OCI-LY3 (cell line): ENCODE data around the gene SLC12A5.
"Not testable (repeated sequence)": the region's sequence is repeated elsewhere in the genome, so short reads cannot be mapped to it uniquely, and the experiment has no call there.

Source experiments
- H2AFZ ChIP-seq: fragments of 200-600, 300-600 bp; shearing (Covaris generic); 2 replicates; pipeline ENCODE4 v1.6.0; 2014; ENCODE audit warnings: antibody characterized with exemption, low read depth, low read length
- H3K27ac ChIP-seq: fragments of 200-600, 300-600 bp; sonication (generic); 2 replicates; pipeline ENCODE4 v1.5.1; 2014; ENCODE audit warnings: mild to moderate bottlenecking, low read length, moderate library complexity, mixed read lengths
- H3K27me3 ChIP-seq: fragments of 200-600, 300-600 bp; sonication (generic); 2 replicates; pipeline ENCODE4 v1.6.1; 2014; ENCODE audit warnings: low read depth, low read length, mixed read lengths
- H3K36me3 ChIP-seq: fragments of 200-600, 300-600 bp; sonication (generic); replicated peaks from 2 replicates; pipeline ENCODE3; 2014; ENCODE audit warnings: low read depth, low read length, mixed read lengths
- H3K4me1 ChIP-seq: fragments of 300-600, 200-600 bp; sonication (generic); 2 replicates; pipeline ENCODE4 v1.6.1; 2014; ENCODE audit warnings: low read length, mixed read lengths
- H3K4me2 ChIP-seq: fragments of 200-600, 300-600 bp; sonication (generic); 2 replicates; pipeline ENCODE4 v1.6.1; 2014; ENCODE audit warnings: low read length, mixed read lengths
- H3K4me3 ChIP-seq: fragments of 300-600, 200-600 bp; sonication (generic); 2 replicates; pipeline ENCODE4 v1.5.1; 2014; ENCODE audit warnings: antibody characterized with exemption, mild to moderate bottlenecking, low read length, moderate library complexity
- H3K79me2 ChIP-seq: fragments of 300-600, 200-600 bp; shearing (Covaris generic); 2 replicates; pipeline ENCODE4 v1.6.1; 2014; ENCODE audit warnings: mild to moderate bottlenecking, low read length, mixed read lengths
- H3K9ac ChIP-seq: fragments of 300-600, 200-600 bp; shearing (Covaris generic); 2 replicates; pipeline ENCODE4 v1.6.0; 2014; ENCODE audit warnings: mild to moderate bottlenecking, low read length, moderate library complexity
- H3K9me3 ChIP-seq: fragments of 200-600, 300-600 bp; shearing (Covaris generic); 2 replicates; pipeline ENCODE4 v1.6.1; 2014; ENCODE audit warnings: low read length, mixed read lengths; ENCODE audit not compliant: insufficient read depth
- H4K20me1 ChIP-seq: fragments of 200-600, 300-600 bp; sonication (generic); 2 replicates; pipeline ENCODE4 v1.6.1; 2016; ENCODE audit warnings: low read length, mixed read lengths; ENCODE audit not compliant: insufficient read depth
- EZH2phosphoT487 ChIP-seq: fragments of 200-600 bp; shearing (Covaris generic); IDR thresholded peaks from 2 replicates; pipeline ENCODE4 v1.6.1; 2018; ENCODE audit warnings: antibody characterized with exemption, mixed run types, low read depth
- TF ChIP-seq, protein P1 (sequence below): fragments of 200-600, 300-600 bp; sonication (generic); IDR thresholded peaks from 2 replicates; pipeline ENCODE4 v1.5.1; 2014; ENCODE audit warnings: antibody characterized with exemption, low read length, low read depth

Gene SLC12A5

DNA sequence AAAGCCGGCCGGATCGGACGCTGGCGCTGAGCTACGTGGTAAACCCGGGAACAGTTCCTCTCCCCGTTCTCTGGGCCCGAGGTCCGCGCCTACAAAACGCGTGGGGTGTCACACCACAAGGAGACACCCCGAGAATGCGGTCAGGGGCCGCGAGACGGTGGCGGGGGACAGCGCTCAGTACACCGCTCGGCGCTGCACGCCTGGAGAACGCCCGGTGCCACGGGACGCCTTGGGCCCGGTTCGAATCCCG is 60.1 kb downstream of the SLC12A5 start:
- no peaks in the 10 kb centered on the region for H3K9me3 ChIP-seq
- no peaks in the 10 kb centered on the region for H3K36me3 ChIP-seq
- H3K27ac ChIP-seq: peak overlapping the region; percentile 63
- peak overlapping the region; percentile 89 for H3K4me2 ChIP-seq
- H3K79me2 ChIP-seq: peaks cover 54% of the 10 kb centered on the region
- peaks cover 52% of the 10 kb centered on the region for H4K20me1 ChIP-seq
- peak overlapping the region; percentile 79 for H3K4me3 ChIP-seq
- TF ChIP-seq, protein P1, sequence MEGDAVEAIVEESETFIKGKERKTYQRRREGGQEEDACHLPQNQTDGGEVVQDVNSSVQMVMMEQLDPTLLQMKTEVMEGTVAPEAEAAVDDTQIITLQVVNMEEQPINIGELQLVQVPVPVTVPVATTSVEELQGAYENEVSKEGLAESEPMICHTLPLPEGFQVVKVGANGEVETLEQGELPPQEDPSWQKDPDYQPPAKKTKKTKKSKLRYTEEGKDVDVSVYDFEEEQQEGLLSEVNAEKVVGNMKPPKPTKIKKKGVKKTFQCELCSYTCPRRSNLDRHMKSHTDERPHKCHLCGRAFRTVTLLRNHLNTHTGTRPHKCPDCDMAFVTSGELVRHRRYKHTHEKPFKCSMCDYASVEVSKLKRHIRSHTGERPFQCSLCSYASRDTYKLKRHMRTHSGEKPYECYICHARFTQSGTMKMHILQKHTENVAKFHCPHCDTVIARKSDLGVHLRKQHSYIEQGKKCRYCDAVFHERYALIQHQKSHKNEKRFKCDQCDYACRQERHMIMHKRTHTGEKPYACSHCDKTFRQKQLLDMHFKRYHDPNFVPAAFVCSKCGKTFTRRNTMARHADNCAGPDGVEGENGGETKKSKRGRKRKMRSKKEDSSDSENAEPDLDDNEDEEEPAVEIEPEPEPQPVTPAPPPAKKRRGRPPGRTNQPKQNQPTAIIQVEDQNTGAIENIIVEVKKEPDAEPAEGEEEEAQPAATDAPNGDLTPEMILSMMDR: no peak
- no peak for TF ChIP-seq EZH2phosphoT487
- H3K4me1 ChIP-seq: peaks cover 35% of the 10 kb centered on the region
- no peak overlapping the region for H2AFZ ChIP-seq
- peak overlapping the region; percentile 78 for H3K9ac ChIP-seq
- no peaks in the 10 kb centered on the region for H3K27me3 ChIP-seq

DNA sequence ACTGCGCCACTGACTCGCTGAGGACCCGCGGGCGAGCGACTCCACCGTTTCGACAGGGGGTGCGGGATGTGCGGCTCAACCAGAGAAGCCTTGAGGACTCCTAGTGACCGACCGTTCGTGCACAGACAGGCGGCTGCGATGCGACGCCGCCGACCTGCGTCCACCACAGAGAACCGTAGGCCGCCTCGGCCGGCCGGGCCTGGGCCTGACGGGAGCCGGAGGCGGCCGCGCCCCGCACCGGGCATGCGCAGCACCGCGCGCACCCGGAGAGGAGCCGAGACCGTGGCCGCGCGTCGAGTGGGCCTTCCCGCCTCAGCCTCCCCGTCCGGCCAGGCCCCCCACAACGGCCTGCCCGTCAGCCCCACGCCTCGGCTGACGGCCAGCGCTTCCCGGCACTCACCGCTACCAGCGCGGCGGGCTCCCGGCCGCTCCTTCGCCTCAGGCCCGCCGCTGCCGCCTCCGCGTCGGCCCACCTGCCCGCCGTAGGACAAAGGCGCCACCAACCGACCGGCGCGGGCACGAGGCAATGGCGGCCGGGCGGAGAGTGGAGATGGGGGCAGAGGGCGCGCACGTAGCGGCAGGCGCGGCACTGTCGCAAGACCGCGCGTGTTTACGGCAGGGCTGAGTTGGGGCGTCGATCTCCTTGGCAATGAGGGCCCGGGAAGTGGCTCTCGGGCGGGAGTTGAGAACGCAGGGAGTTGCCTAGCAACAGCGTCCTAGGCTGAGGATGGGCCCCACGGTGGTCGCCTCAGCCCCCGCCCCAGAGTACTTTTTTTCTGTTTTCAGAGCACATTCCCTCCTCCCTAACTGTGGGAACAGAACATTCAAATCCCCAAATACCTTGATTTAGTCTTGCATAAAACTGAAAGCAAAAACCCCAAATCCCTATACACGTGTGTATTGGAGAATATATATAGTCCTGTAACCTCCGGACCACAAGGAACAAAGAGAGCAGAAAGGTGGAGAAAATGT is 60.7 kb downstream of the SLC12A5 start, which contains the start of gene NCOA5:
Gene NCOA5 (minus strand): TSS at position 546 of the 972 bp plus-strand sequence. CDS start 10,538 bp downstream, outside the sequence.
- Histone ChIP-seq H3K9me3 (no peaks in the 10 kb centered on the region), H3K27me3 (no peaks in the 10 kb centered on the region), H3K4me2 (peak within 1 kb of the TSS; percentile 89), H3K79me2 (peaks cover 48% of the 10 kb centered on the region), H3K9ac (peak within 1 kb of the TSS; percentile 78), H2AFZ (peak within 1 kb of the TSS; percentile 1; the same call in 1 of the 2 replicates), H3K36me3 (no peaks in the 10 kb centered on the region), H3K4me1 (peaks cover 35% of the 10 kb centered on the region), H3K4me3 (peak within 1 kb of the TSS; percentile 79), H3K27ac (peak within 1 kb of the TSS; percentile 63), H4K20me1 (peaks cover 46% of the 10 kb centered on the region)
- TF ChIP-seq, protein P1: peak; percentile 53
- no peak for TF ChIP-seq EZH2phosphoT487

DNA sequence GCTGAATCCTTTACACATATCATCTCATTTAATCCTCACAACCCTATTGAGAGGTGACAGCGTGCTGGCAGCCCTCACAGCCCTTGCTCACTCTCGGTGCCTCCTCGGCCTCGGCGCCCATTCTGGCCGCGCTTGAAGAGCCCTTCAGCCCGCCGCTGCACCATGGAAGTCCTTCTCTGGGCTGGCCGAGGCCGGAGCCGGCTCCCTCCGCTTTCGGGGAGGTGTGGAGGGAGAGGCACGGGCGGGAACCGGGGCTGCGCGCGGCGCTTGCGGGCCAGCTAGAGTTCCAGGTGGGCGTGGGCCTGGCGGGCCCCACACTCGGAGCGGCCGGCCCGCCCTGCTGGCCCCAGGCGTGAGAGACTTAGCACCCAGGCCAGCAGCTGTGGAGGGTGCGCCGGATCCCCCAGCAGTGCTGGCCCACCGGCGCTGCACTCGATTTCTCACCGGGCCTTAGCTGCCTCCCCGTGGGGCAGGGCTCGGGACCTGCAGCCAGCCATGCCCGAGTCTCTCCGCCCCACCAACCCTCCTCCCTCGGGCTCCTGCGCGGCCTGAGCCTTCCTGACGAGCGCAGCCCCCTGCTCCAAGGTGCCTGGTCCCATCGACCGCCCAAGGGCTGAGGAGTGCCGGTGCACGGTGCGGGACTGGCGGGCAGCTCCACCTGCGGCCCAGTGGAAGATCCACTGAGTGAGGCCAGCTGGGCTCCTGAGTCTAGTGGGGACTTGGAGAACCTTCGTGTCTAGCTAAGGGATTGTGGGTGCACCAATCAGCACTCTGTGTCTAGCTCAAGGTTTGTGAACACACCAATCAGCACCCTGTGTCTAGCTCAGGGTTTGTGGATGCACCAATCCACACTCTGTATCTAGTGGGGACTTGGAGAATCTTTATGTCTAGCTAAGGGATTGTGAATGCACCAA is 62.9 kb downstream of the SLC12A5 start:
- H3K36me3 ChIP-seq, H3K27me3 ChIP-seq, H2AFZ ChIP-seq, H3K9me3 ChIP-seq, H3K4me3 ChIP-seq, H3K9ac ChIP-seq, H3K4me2 ChIP-seq, H3K27ac ChIP-seq: not testable (repeated sequence)
- H3K4me1 ChIP-seq: peaks cover 24% of the 10 kb centered on the region
- peaks cover 24% of the 10 kb centered on the region for H4K20me1 ChIP-seq
- peaks cover 26% of the 10 kb centered on the region for H3K79me2 ChIP-seq

DNA sequence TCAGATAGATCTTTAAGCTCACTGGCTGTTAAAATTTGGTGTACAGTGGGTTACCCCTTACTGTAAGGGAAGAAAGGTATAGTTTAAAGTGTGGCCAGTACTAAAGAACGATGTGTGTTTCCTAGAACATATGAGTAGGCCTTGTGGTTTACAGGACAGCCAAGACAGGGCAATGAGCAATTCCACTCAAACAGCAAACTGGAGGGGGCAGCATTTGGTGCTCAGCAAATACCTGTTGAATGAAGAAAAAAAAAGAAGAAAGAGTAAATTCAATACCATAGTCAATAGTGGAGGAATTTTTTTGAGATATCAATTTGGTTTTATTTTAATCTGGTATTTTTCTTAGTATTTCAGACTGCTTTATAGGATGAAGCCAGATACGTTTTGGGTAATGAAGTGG is 64.5 kb downstream of the SLC12A5 start:
- H3K4me2 ChIP-seq: no peak overlapping the region
- no peak overlapping the region for H3K27ac ChIP-seq
- no peak overlapping the region for H2AFZ ChIP-seq
- H3K79me2 ChIP-seq: peaks cover 9% of the 10 kb centered on the region
- TF ChIP-seq, protein P1: peak; percentile 30
- TF ChIP-seq EZH2phosphoT487: no peak
- no peak overlapping the region for H3K4me3 ChIP-seq
- H3K9ac ChIP-seq: no peak overlapping the region
- no peaks in the 10 kb centered on the region for H3K9me3 ChIP-seq
- H4K20me1 ChIP-seq: peaks cover 8% of the 10 kb centered on the region
- no peaks in the 10 kb centered on the region for H3K36me3 ChIP-seq
- peaks cover 8% of the 10 kb centered on the region for H3K4me1 ChIP-seq
- no peaks in the 10 kb centered on the region for H3K27me3 ChIP-seq
